OCI-LY1 (cell line): ENCODE data around the gene TBC1D16.

Source experiments
- H2AFZ ChIP-seq: fragments of 200-600 bp; sonication (generic), shearing (Covaris generic); 2 replicates; pipeline ENCODE4 v1.6.0; 2014; ENCODE audit warnings: antibody characterized with exemption, mild to moderate bottlenecking, low read length
- H3F3A ChIP-seq: fragments of 200-600 bp; sonication (generic), shearing (Covaris generic); 2 replicates; pipeline ENCODE4 v1.6.0; 2014; ENCODE audit warnings: mild to moderate bottlenecking, antibody characterized with exemption, low read length, moderate library complexity; ENCODE audit not compliant: insufficient read depth
- H3K27ac ChIP-seq: fragments of 200-600 bp; sonication (generic); 2 replicates; pipeline ENCODE4 v1.5.1; 2014; ENCODE audit warnings: low read length, mixed run types, mild to moderate bottlenecking, low read depth; ENCODE audit not compliant: poor library complexity, severe bottlenecking
- H3K27me3 ChIP-seq: fragments of 200-600 bp; sonication (generic); 2 replicates; pipeline ENCODE4 v1.6.0; 2014; ENCODE audit warnings: antibody characterized with exemption, mild to moderate bottlenecking, low read length, moderate library complexity; ENCODE audit not compliant: insufficient read depth
- H3K36me3 ChIP-seq: fragments of 200-600 bp; sonication (generic); 2 replicates; pipeline ENCODE4 v1.6.1; 2014; ENCODE audit warnings: mild to moderate bottlenecking, antibody characterized with exemption, low read length, moderate library complexity, mixed read lengths; ENCODE audit not compliant: insufficient read depth
- H3K4me1 ChIP-seq: fragments of 200-600 bp; sonication (generic); 2 replicates; pipeline ENCODE4 v1.5.1; 2014; ENCODE audit warnings: mild to moderate bottlenecking, low read length, moderate library complexity; ENCODE audit not compliant: insufficient read depth, severe bottlenecking
- H3K4me2 ChIP-seq: fragments of 200-600 bp; sonication (generic), shearing (Covaris generic); 2 replicates; pipeline ENCODE4 v1.6.1; 2014; ENCODE audit warnings: low read length
- H3K4me3 ChIP-seq: fragments of 200-600 bp; sonication (generic); 2 replicates; pipeline ENCODE4 v1.5.1; 2014; ENCODE audit warnings: low read length, low read depth, mild to moderate bottlenecking, mixed read lengths; ENCODE audit not compliant: poor library complexity, severe bottlenecking
- H3K79me2 ChIP-seq: fragments of 200-600 bp; shearing (Covaris generic); 2 replicates; pipeline ENCODE4 v1.6.1; 2016; ENCODE audit warnings: mixed run types, low read length, mixed read lengths; ENCODE audit not compliant: insufficient read depth
- H3K9ac ChIP-seq: fragments of 200-600 bp; sonication (generic), shearing (Covaris generic); 2 replicates; pipeline ENCODE4 v1.6.1; 2014; ENCODE audit warnings: mild to moderate bottlenecking, low read length, mixed read lengths
- H3K9me2 ChIP-seq: fragments of 200-600 bp; sonication (generic), shearing (Covaris generic); 2 replicates; pipeline ENCODE4 v1.6.1; 2014; ENCODE audit warnings: low read depth, mild to moderate bottlenecking, low read length, mixed read lengths
- H3K9me3 ChIP-seq: fragments of 200-600 bp; shearing (Covaris generic); 2 replicates; pipeline ENCODE4 v1.6.1; 2014; ENCODE audit warnings: low read length, mixed read lengths
- H4K20me1 ChIP-seq: fragments of 200-600 bp; sonication (generic), shearing (Covaris generic); 2 replicates; pipeline ENCODE4 v1.6.0; 2016; ENCODE audit warnings: mild to moderate bottlenecking, low read length; ENCODE audit not compliant: insufficient read depth
- EZH2 ChIP-seq: fragments of 200-600 bp; sonication (generic), shearing (Covaris generic); IDR thresholded peaks from 2 replicates; pipeline ENCODE4 v1.8.0; 2017; ENCODE audit warnings: borderline replicate concordance, mixed run types, mild to moderate bottlenecking, antibody characterized with exemption, low read length, moderate library complexity, mixed read lengths
- TF ChIP-seq, protein P1 (sequence below): fragments of 200-600 bp; sonication (generic), shearing (Covaris generic); IDR thresholded peaks from 2 replicates; pipeline ENCODE4 v1.5.1; 2017; ENCODE audit warnings: mild to moderate bottlenecking, antibody characterized with exemption, low read length, moderate library complexity, mixed read lengths

The TBC1D16 gene

GRCh38 chr17:79933863-79934652, 101.6 kb downstream of the TBC1D16 start:
- no peak overlapping the region for H3K9ac ChIP-seq

DNA sequence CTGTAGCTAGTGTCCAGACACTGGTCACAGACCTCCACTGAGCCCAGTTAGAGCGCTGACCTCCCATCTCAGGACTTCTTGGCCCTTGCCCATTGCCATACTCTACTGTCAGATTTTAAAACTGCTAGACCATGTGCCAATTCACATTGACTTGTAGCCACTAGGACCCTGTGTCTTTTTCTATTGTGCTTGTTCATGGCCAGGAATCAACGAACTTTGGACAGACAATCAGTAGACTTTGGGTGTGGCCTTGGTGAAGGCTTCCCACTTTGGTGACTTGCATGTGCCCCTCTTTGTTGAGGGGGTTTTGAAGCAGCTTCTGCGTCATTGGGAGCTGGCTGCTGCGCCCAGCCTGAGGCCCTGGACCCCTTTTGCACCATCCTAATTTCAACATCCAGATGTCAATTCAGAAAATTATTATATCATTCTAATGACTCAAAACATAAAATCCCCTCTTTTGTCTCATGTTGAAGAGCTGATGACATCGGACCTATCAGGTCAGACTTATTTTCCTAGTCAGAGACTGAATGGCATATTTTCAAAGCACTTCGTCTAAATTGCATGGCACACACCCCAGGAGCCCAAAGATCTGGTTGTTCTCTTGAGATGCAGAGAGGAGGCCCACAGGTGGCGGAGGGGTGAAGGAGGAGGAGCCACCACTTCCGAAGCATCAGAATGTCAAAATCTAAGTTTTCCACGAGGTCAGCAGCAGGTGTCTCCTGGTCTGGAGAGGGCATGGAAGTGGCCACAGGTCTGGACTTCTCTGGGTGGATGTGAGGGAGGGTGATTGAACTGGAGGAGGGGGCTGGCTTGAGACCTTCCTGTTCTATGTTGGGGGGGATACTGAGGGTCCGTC, 103.0 kb downstream of the TBC1D16 start:
- Histone ChIP-seq H3K36me3 (no peaks in the 10 kb centered on the region), H3K9me3 (no peaks in the 10 kb centered on the region), H3K27ac (no peak overlapping the region), H3K9me2 (no peaks in the 10 kb centered on the region), H4K20me1 (no peaks in the 10 kb centered on the region), H3K79me2 (no peaks in the 10 kb centered on the region), H3K4me3 (no peak overlapping the region), H3K27me3 (peaks cover 21% of the 10 kb centered on the region), H3K4me1 (no peaks in the 10 kb centered on the region), H3F3A (no peaks in the 10 kb centered on the region), H3K4me2 (no peak overlapping the region), H3K9ac (no peak overlapping the region), H2AFZ (no peak overlapping the region)
- TF ChIP-seq EZH2: no peak
- TF ChIP-seq, protein P1, sequence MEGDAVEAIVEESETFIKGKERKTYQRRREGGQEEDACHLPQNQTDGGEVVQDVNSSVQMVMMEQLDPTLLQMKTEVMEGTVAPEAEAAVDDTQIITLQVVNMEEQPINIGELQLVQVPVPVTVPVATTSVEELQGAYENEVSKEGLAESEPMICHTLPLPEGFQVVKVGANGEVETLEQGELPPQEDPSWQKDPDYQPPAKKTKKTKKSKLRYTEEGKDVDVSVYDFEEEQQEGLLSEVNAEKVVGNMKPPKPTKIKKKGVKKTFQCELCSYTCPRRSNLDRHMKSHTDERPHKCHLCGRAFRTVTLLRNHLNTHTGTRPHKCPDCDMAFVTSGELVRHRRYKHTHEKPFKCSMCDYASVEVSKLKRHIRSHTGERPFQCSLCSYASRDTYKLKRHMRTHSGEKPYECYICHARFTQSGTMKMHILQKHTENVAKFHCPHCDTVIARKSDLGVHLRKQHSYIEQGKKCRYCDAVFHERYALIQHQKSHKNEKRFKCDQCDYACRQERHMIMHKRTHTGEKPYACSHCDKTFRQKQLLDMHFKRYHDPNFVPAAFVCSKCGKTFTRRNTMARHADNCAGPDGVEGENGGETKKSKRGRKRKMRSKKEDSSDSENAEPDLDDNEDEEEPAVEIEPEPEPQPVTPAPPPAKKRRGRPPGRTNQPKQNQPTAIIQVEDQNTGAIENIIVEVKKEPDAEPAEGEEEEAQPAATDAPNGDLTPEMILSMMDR: no peak

More at GRCh38 chr17:79933863-79934652, 101.6 kb downstream of the TBC1D16 start:
- H3K79me2 ChIP-seq: no peaks in the 10 kb centered on the region
- H3K27ac ChIP-seq: no peak overlapping the region
- H4K20me1 ChIP-seq: no peaks in the 10 kb centered on the region
- peaks cover 16% of the 10 kb centered on the region; the same call in 1 of the 2 replicates for H3K27me3 ChIP-seq
- H3K4me3 ChIP-seq: no peak overlapping the region
- no peaks in the 10 kb centered on the region for H3F3A ChIP-seq
- H3K4me1 ChIP-seq: no peaks in the 10 kb centered on the region
- TF ChIP-seq, protein P1: no peak
- TF ChIP-seq EZH2: no peak
- H3K9me2 ChIP-seq: no peaks in the 10 kb centered on the region
- no peaks in the 10 kb centered on the region for H3K36me3 ChIP-seq
- no peak overlapping the region for H3K4me2 ChIP-seq
- H3K9me3 ChIP-seq: no peaks in the 10 kb centered on the region
- H2AFZ ChIP-seq: no peak overlapping the region

GRCh38 chr17:79931817-79932309, 103.8 kb downstream of the TBC1D16 start:
- H3K9me2 ChIP-seq: no peaks in the 10 kb centered on the region
- no peaks in the 10 kb centered on the region for H3K9me3 ChIP-seq
- no peaks in the 10 kb centered on the region for H3F3A ChIP-seq
- H3K36me3 ChIP-seq: no peaks in the 10 kb centered on the region
- no peaks in the 10 kb centered on the region for H4K20me1 ChIP-seq
- H3K4me2 ChIP-seq: no peak overlapping the region
- no peak overlapping the region for H3K9ac ChIP-seq
- no peak overlapping the region for H3K4me3 ChIP-seq
- peaks cover 21% of the 10 kb centered on the region for H3K27me3 ChIP-seq
- no peak overlapping the region for H2AFZ ChIP-seq
- no peaks in the 10 kb centered on the region for H3K4me1 ChIP-seq
- H3K27ac ChIP-seq: no peak overlapping the region
- H3K79me2 ChIP-seq: no peaks in the 10 kb centered on the region
- no peak for TF ChIP-seq EZH2
- TF ChIP-seq, protein P1: no peak
